Measurements from ENCODE around the gene LY6G6F. TPM values are rescaled to one million over a fixed set of nuclear protein-coding genes. Genes with fewer than 3 reads are reported as not detected.

The LY6G6F gene
- polyA plus RNA-seq, 1 of the 3 experiments (the other 2 are of a cell fraction) = not detected

DNA sequence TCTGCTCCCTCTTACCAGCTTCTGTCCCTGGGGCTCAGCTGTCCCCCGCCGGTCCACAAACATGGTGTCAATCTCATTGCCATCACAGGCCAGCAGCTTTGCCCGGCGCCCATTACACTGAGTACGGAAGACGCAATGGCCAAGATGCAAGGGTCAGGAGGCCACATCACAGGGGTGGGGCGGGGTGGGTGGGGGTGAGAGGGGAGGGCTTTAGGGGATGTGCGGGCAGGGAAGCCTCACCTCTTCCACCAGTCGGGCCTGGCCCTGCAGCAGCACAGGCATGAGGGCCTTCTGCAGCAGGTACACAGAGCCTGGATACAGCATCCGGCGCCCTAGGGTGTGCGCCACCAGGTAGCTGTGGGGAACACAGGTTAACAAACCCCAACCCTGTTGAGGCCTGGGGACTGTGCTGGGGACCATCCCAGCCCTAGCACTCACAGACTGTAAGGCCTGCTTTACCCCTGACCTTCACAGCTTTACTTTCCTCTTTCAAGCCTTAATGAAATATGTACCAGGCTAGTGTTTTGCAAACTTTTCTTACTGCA, 15.0 kb upstream of the LY6G6F start (continued):
- TF ChIP-seq USF2 (IDR thresholded peaks at IDR 0.05; ENCODE audit: borderline replicate concordance, low read depth, low read length) = no peak
- TF ChIP-seq EZH2phosphoT487 (IDR thresholded peaks at IDR 0.05; ENCODE audit: borderline replicate concordance, low read depth) = no peak
- TF ChIP-seq POLR2AphosphoS5 (IDR thresholded peaks at IDR 0.05; ENCODE audit: low read depth, low read length) = no peak

GRCh38 chr6:31692353-31692752, 14.3 kb upstream of the LY6G6F start:
- Histone ChIP-seq H3K4me1 (ENCODE audit: control insufficient read depth in 1 of 2, insufficient read depth in 2 of 2, low read depth in 1 of 2, low read length in 1 of 2) (no peaks in the 10 kb centered on the region), H3K9ac (no peak overlapping the region), H3K4me3 (ENCODE audit: low read depth in 2 of 2, low read length in 1 of 2) (no peak overlapping the region), H3K4me2 (no peak overlapping the region), H3K27ac (ENCODE audit: low read depth in 2 of 2, low read length in 1 of 2) (no peak overlapping the region), H3K79me2 (ENCODE audit: insufficient read depth) (no peaks in the 10 kb centered on the region), H2AFZ (ENCODE audit: low read depth) (no peak overlapping the region), H3K27me3 (ENCODE audit: insufficient read depth) (no peaks in the 10 kb centered on the region), H4K20me1 (ENCODE audit: insufficient read depth) (no peaks in the 10 kb centered on the region), H3K9me3 (no peaks in the 10 kb centered on the region), H3F3A (replicated peaks; ENCODE audit: insufficient read depth) (no peaks in the 10 kb centered on the region), H3K9me2 (no peaks in the 10 kb centered on the region), H3K36me3 (replicated peaks in 1 of 2; ENCODE audit: control insufficient read depth in 1 of 2, insufficient read depth in 2 of 2, low read length in 1 of 2) (peaks cover 22 to 53% of the 10 kb centered on the region in 2 experiments)
- ChIA-PET CTCF (interaction anchor here (1.2 to 4.5 kb wide), 3 partner anchors 12 to 138 kb away, joined by 3 to 29 read pairs (median 8); partner anchors contain the start of gene LY6G5C), POLR2A (no interaction called here)
- no peak for DNase-seq
- WGBS (ENCODE audit: low lambda C conversion rate) = 93% methylated on average over 4 of the region's 4 CpGs
- TF ChIP-seq TEAD4 (IDR thresholded peaks at IDR 0.05; ENCODE audit: borderline replicate concordance, insufficient read depth) = no peak
- TF ChIP-seq, protein P1, sequence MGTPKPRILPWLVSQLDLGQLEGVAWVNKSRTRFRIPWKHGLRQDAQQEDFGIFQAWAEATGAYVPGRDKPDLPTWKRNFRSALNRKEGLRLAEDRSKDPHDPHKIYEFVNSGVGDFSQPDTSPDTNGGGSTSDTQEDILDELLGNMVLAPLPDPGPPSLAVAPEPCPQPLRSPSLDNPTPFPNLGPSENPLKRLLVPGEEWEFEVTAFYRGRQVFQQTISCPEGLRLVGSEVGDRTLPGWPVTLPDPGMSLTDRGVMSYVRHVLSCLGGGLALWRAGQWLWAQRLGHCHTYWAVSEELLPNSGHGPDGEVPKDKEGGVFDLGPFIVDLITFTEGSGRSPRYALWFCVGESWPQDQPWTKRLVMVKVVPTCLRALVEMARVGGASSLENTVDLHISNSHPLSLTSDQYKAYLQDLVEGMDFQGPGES (IDR thresholded peaks at IDR 0.05; ENCODE audit: low read depth, low read length) = no peak

GRCh38 chr6:31692886-31693285, 13.8 kb upstream of the LY6G6F start:
- H3K4me3 ChIP-seq (ENCODE audit: low read depth in 2 of 2, low read length in 1 of 2) = no peak overlapping the region
- H3F3A ChIP-seq (replicated peaks; ENCODE audit: insufficient read depth) = no peaks in the 10 kb centered on the region
- 95% methylated on average over 9 of the region's 9 CpGs for WGBS (ENCODE audit: low lambda C conversion rate)
- ChIA-PET CTCF (interaction anchor here (1.0 to 4.5 kb wide), 4 partner anchors 8 to 137 kb away, joined by 3 to 29 read pairs (median 6); partner anchors contain the start of gene LY6G5C), POLR2A (no interaction called here)
- H3K27ac ChIP-seq (ENCODE audit: low read depth in 2 of 2, low read length in 1 of 2) = no peak overlapping the region
- no peak overlapping the region for H3K4me2 ChIP-seq
- no peak overlapping the region for H3K9ac ChIP-seq
- H3K36me3 ChIP-seq (replicated peaks in 1 of 2; ENCODE audit: control insufficient read depth in 1 of 2, insufficient read depth in 2 of 2, low read length in 1 of 2) = peaks cover 24 to 49% of the 10 kb centered on the region in 2 experiments
- TF ChIP-seq POLR2AphosphoS5 (IDR thresholded peaks at IDR 0.05; ENCODE audit: low read depth, low read length) = no peak
- no peak for TF ChIP-seq MXI1 (IDR thresholded peaks at IDR 0.05; ENCODE audit: low read depth, low read length)
- TF ChIP-seq YY1 (IDR thresholded peaks at IDR 0.05; ENCODE audit: low read depth) = no peak
- TF ChIP-seq TEAD4 (IDR thresholded peaks at IDR 0.05; ENCODE audit: borderline replicate concordance, insufficient read depth) = no peak
- no peak for TF ChIP-seq NFIC (IDR thresholded peaks at IDR 0.05; ENCODE audit: borderline replicate concordance)
- TF ChIP-seq MEF2A (IDR thresholded peaks at IDR 0.05; ENCODE audit: borderline replicate concordance, low read depth) = no peak
- no peak for TF ChIP-seq RXRA (IDR thresholded peaks at IDR 0.05; ENCODE audit: borderline replicate concordance, low read depth)
- TF ChIP-seq NRF1 (IDR thresholded peaks at IDR 0.05; ENCODE audit: low read depth, low read length) = no peak
- TF ChIP-seq SMC3 (IDR thresholded peaks at IDR 0.05; ENCODE audit: low read depth, low read length) = no peak
- TF ChIP-seq FOSL2 (IDR thresholded peaks at IDR 0.05; ENCODE audit: borderline replicate concordance, low read depth) = no peak
- no peak for TF ChIP-seq RCOR1 (IDR thresholded peaks at IDR 0.05; ENCODE audit: low read length)
- no peak for TF ChIP-seq RFX5 (IDR thresholded peaks at IDR 0.05; ENCODE audit: low read length)
- TF ChIP-seq SIN3A (IDR thresholded peaks at IDR 0.05; ENCODE audit: borderline replicate concordance, low read depth, low read length) = no peak
- TF ChIP-seq REST (IDR thresholded peaks at IDR 0.05; ENCODE audit: low read depth, low read length) = no peak
- TF ChIP-seq, protein P2, sequence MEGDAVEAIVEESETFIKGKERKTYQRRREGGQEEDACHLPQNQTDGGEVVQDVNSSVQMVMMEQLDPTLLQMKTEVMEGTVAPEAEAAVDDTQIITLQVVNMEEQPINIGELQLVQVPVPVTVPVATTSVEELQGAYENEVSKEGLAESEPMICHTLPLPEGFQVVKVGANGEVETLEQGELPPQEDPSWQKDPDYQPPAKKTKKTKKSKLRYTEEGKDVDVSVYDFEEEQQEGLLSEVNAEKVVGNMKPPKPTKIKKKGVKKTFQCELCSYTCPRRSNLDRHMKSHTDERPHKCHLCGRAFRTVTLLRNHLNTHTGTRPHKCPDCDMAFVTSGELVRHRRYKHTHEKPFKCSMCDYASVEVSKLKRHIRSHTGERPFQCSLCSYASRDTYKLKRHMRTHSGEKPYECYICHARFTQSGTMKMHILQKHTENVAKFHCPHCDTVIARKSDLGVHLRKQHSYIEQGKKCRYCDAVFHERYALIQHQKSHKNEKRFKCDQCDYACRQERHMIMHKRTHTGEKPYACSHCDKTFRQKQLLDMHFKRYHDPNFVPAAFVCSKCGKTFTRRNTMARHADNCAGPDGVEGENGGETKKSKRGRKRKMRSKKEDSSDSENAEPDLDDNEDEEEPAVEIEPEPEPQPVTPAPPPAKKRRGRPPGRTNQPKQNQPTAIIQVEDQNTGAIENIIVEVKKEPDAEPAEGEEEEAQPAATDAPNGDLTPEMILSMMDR (IDR thresholded peaks at IDR 0.05) = no peak
- H2AFZ ChIP-seq (ENCODE audit: low read depth) = no peak overlapping the region
- no peaks in the 10 kb centered on the region for H3K4me1 ChIP-seq (ENCODE audit: control insufficient read depth in 1 of 2, insufficient read depth in 2 of 2, low read depth in 1 of 2, low read length in 1 of 2)
- H3K9me2 ChIP-seq = no peaks in the 10 kb centered on the region
- H4K20me1 ChIP-seq (ENCODE audit: insufficient read depth) = no peaks in the 10 kb centered on the region
- DNase-seq = no peak
- H3K79me2 ChIP-seq (ENCODE audit: insufficient read depth) = no peaks in the 10 kb centered on the region
- no peaks in the 10 kb centered on the region for H3K27me3 ChIP-seq (ENCODE audit: insufficient read depth)
- no peaks in the 10 kb centered on the region for H3K9me3 ChIP-seq
